Osteoblast (primary cell): ENCODE data around the gene CHSY3. TPM values are rescaled to one million over a fixed set of nuclear protein-coding genes. Genes with fewer than 3 reads are reported as not detected.

Source experiments
- DNase-seq: peaks from one replicate; pipeline ENCODE4 v3.0.0; 2011; ENCODE audit warnings: low spot score, mixed read lengths; ENCODE audit not compliant: insufficient read length; ENCODE audit errors: missing footprints
- H2AFZ ChIP-seq: 2 replicates; pipeline ENCODE4 v1.6.0; 2011; ENCODE audit warnings: mild to moderate bottlenecking, low read length
- H3K27ac ChIP-seq: 2 replicates; pipeline ENCODE4 v1.5.1; 2011; ENCODE audit warnings: mild to moderate bottlenecking, low read depth, low read length, moderate library complexity
- H3K27me3 ChIP-seq: 2 replicates; pipeline ENCODE4 v1.6.0; 2012; ENCODE audit warnings: mild to moderate bottlenecking, control low read depth, inconsistent platforms, low read length, moderate library complexity; ENCODE audit not compliant: insufficient read depth
- H3K36me3 ChIP-seq: 2 replicates; pipeline ENCODE4 v1.5.1; 2011; ENCODE audit warnings: mild to moderate bottlenecking, low read length, control low read depth, moderate library complexity; ENCODE audit not compliant: insufficient read depth
- H3K4me1 ChIP-seq: 2 replicates; pipeline ENCODE4 v1.5.1; 2011; ENCODE audit warnings: mild to moderate bottlenecking, low read length, control low read depth, moderate library complexity; ENCODE audit not compliant: insufficient read depth
- H3K4me2 ChIP-seq: 2 replicates; pipeline ENCODE4 v1.6.0; 2011; ENCODE audit warnings: mild to moderate bottlenecking, low read length; ENCODE audit not compliant: insufficient read depth
- H3K4me3 ChIP-seq: fragments of 200-600 bp; sonication (generic); 3 replicates; pipeline ENCODE4 v1.5.1; 2012; ENCODE audit warnings: mild to moderate bottlenecking, low read length, inconsistent platforms; ENCODE audit not compliant: insufficient read depth
- H3K79me2 ChIP-seq: 2 replicates; pipeline ENCODE4 v1.6.0; 2012; ENCODE audit warnings: mild to moderate bottlenecking, low read length, control low read depth, inconsistent platforms; ENCODE audit not compliant: insufficient read depth
- H3K9me3 ChIP-seq: 2 replicates; pipeline ENCODE4 v1.5.1; 2011; ENCODE audit warnings: low read depth, low read length, control low read depth
- H4K20me1 ChIP-seq: 2 replicates; pipeline ENCODE4 v1.6.0; 2012; ENCODE audit warnings: mild to moderate bottlenecking, low read length, control low read depth; ENCODE audit not compliant: insufficient read depth
- total RNA-seq: library from RNA; depleted of rRNA; stranded (reverse); fragments of >200 nt; gene quantifications from 2 replicates; pipeline ENCODE4 v1.2.3, GENCODE V29; 2012
- TF ChIP-seq, protein P1 (sequence below): IDR thresholded peaks from 2 replicates; pipeline ENCODE4 v1.5.1; 2011; ENCODE audit warnings: mild to moderate bottlenecking, low read depth, low read length, moderate library complexity; ENCODE audit errors: extremely low read depth

Gene CHSY3
- total RNA-seq, 1 donor: 12.3 TPM

DNA sequence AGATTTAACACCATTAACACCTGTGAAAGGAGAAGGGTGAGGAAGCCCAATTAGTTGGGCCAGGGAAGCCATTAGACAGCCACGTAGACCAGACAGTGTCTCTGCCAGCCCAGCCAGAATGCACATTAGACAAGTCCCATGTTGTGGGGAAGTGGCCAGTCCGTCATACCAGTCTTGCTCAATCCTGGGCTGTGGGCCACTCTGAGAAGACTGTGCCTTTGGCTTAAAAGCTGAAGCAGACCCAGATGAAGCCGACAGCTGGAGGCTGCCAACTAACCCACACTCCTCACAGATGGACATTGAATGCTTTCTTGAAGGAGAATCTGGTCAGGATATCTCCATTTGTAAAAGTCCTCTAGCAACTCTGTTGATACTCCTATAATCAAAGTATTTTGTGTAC, 128.5 kb downstream of the CHSY3 start:
- no peak overlapping the region for H3K27ac ChIP-seq
- TF ChIP-seq, protein P1, sequence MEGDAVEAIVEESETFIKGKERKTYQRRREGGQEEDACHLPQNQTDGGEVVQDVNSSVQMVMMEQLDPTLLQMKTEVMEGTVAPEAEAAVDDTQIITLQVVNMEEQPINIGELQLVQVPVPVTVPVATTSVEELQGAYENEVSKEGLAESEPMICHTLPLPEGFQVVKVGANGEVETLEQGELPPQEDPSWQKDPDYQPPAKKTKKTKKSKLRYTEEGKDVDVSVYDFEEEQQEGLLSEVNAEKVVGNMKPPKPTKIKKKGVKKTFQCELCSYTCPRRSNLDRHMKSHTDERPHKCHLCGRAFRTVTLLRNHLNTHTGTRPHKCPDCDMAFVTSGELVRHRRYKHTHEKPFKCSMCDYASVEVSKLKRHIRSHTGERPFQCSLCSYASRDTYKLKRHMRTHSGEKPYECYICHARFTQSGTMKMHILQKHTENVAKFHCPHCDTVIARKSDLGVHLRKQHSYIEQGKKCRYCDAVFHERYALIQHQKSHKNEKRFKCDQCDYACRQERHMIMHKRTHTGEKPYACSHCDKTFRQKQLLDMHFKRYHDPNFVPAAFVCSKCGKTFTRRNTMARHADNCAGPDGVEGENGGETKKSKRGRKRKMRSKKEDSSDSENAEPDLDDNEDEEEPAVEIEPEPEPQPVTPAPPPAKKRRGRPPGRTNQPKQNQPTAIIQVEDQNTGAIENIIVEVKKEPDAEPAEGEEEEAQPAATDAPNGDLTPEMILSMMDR: no peak
- no peak overlapping the region for H3K4me3 ChIP-seq
- H2AFZ ChIP-seq: no peak overlapping the region
- no peak for DNase-seq
- no peaks in the 10 kb centered on the region for H3K79me2 ChIP-seq
- no peaks in the 10 kb centered on the region for H4K20me1 ChIP-seq
- no peaks in the 10 kb centered on the region for H3K36me3 ChIP-seq
- peaks cover 10% of the 10 kb centered on the region for H3K4me1 ChIP-seq
- H3K4me2 ChIP-seq: no peak overlapping the region
- H3K9me3 ChIP-seq: no peaks in the 10 kb centered on the region
- no peaks in the 10 kb centered on the region for H3K27me3 ChIP-seq

DNA sequence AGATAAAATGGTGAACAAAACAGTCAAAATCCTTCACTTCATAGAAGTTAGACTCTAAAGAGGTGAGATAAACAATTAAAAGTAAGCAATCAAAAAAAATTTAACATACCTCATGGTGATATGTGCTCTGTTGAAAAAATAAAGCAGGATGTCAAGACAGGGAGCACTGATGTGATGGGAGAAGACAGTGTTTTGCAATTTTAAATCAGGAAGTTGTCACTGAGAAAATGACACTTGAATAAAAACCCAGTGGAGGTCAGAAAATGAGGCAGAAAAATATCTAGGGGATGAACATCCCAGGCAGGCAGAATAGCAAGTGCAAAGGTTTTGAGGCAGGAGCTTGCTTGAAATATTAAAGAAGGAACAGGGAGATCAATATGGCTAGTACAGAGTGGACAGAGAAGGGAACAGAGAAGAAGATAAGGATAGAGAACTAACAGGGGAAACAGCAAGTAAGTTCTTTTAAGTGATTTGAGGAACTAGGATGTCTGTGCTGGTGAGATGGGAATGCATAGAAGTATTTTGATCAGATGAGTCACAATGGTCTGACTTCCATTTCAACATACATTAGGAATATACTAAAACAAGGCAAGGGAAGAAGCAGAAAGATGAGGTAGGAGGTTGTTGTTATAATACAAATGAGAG, 130.4 kb downstream of the CHSY3 start:
- H3K4me2 ChIP-seq: peak overlapping the region; percentile 9
- H3K4me1 ChIP-seq: peaks cover 10% of the 10 kb centered on the region
- no peak for DNase-seq
- H3K36me3 ChIP-seq: no peaks in the 10 kb centered on the region
- no peaks in the 10 kb centered on the region for H3K9me3 ChIP-seq
- TF ChIP-seq, protein P1: no peak
- no peaks in the 10 kb centered on the region for H3K27me3 ChIP-seq
- H2AFZ ChIP-seq: peak overlapping the region; percentile 9
- no peaks in the 10 kb centered on the region for H4K20me1 ChIP-seq
- H3K4me3 ChIP-seq: no peak overlapping the region
- no peaks in the 10 kb centered on the region for H3K79me2 ChIP-seq
- no peak overlapping the region for H3K27ac ChIP-seq

DNA sequence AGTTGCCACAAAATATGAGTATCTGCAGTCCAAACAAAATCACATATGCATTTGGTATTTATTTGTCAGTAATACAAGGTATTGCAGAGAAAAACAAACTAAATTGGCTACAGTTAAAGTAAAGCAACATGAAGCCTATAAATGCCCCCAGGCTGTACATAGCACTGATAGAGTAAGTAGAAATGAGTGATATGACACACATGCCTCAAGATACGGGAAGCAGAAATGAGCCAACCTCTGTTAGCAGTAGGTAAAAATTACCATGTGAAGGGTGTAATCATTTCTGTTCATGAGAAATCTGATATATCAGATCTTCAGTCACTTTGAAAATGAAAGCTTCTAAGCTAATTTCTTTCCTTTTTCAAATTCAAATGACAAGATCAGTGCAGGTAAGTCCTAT, 131.1 kb downstream of the CHSY3 start:
- TF ChIP-seq, protein P1: no peak
- Histone ChIP-seq H3K79me2 (no peaks in the 10 kb centered on the region), H3K4me1 (peaks cover 10% of the 10 kb centered on the region)

DNA sequence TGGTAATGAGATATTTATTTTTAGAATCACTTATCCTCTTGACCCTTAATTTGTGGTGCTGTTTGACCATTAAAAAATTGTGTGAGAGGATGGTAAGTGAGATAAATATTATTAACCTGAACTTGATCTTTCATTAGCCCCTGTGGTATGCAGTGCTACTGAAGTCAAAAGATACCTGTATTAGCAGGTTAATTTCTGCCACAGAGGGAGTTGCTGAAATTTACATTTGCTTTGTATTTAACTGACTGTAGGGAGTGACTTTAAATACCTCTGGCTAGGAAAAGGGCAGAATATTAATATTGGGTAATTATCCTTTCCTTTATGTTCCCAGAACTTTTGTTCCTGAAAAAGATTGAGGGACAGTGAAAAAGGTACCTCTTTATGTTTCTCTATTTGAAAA, 133.6 kb downstream of the CHSY3 start:
- no peaks in the 10 kb centered on the region for H3K36me3 ChIP-seq
- H3K4me3 ChIP-seq: no peak overlapping the region
- no peak overlapping the region for H3K27ac ChIP-seq
- DNase-seq: no peak
- no peaks in the 10 kb centered on the region for H3K79me2 ChIP-seq
- no peaks in the 10 kb centered on the region for H4K20me1 ChIP-seq
- H3K4me2 ChIP-seq: no peak overlapping the region
- TF ChIP-seq, protein P1: no peak
- H3K9me3 ChIP-seq: no peaks in the 10 kb centered on the region
- H3K27me3 ChIP-seq: no peaks in the 10 kb centered on the region
- H3K4me1 ChIP-seq: peaks cover 10% of the 10 kb centered on the region
- no peak overlapping the region for H2AFZ ChIP-seq

More for the DNA sequence above, 131.1 kb downstream of the CHSY3 start:
- Histone ChIP-seq H3K36me3 (no peaks in the 10 kb centered on the region), H3K9me3 (no peaks in the 10 kb centered on the region), H4K20me1 (no peaks in the 10 kb centered on the region), H2AFZ (no peak overlapping the region), H3K4me2 (no peak overlapping the region), H3K4me3 (no peak overlapping the region), H3K27me3 (no peaks in the 10 kb centered on the region), H3K27ac (no peak overlapping the region)
- DNase-seq: no peak
